ENCODE data around the gene CARD11.

DNA sequence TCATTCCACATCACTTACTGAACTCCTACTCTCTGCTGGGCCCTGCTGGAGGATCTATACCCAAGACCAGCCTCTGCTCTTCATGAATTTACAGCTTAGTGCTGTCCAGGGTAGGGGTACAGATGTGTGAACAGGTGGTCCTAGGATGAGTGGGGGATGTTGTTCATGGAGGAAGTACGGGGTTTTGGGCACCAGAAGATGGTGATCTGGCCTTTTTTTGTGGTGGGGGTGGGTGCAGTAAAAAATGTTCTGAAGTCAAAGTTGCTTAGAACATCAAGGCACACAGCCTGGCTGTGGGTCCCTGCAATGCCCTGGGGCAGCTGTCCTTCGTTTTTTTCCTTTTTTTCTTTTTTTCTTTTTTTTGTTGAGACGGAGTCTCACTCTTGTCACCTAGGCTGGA is 165.4 kb downstream of the CARD11 start:
- TF ChIP-seq POLR2AphosphoS5 (IDR thresholded peaks at IDR 0.05; ENCODE audit: low read depth, low read length) (no peak), POLR2A (IDR thresholded peaks at IDR 0.05; ENCODE audit: low read depth, low read length) (no peak)

All from GM12892 (cell line).